Epithelial cell of esophagus (primary cell): ENCODE measurements around the gene CDK5.
"Not testable (repeated sequence)": the region's sequence is repeated elsewhere in the genome, so short reads cannot be mapped to it uniquely, and the experiment has no call there.

ENCODE experiments used
- DNase-seq: peaks from one replicate; pipeline ENCODE4 v3.0.0; 2010; ENCODE audit warnings: low read depth
- H3K4me3 ChIP-seq: 2 replicates; pipeline ENCODE4 v1.5.1; 2011; ENCODE audit warnings: mild to moderate bottlenecking, low read length, control low read depth
- TF ChIP-seq, protein P1 (sequence below): IDR thresholded peaks from 2 replicates; pipeline ENCODE4 v1.5.1; 2011; ENCODE audit warnings: low read depth, mild to moderate bottlenecking, low read length, control low read depth, inconsistent platforms; ENCODE audit not compliant: insufficient read depth; ENCODE audit errors: missing control alignments

Gene CDK5

DNA sequence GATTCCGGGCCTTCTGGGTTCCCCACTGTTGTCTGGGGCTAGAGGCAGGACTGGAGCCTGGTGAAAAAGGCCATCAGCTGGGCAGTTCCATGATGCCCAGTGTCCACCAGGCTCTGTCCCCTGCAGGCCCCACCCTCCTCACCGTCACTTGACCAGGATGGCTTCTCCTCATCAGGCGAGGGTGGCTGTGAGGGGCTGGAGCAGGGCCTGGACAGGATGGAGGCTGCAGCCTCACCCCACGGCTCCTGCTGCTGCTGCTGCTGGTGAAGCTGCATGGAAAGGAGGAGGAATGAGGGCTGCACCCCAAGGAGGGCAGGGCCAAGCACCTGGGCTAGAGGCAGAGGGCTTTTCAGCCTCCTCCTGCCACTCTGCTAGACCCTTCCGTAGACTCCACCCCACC is 41.7 kb downstream of the CDK5 start:
- TF ChIP-seq, protein P1, sequence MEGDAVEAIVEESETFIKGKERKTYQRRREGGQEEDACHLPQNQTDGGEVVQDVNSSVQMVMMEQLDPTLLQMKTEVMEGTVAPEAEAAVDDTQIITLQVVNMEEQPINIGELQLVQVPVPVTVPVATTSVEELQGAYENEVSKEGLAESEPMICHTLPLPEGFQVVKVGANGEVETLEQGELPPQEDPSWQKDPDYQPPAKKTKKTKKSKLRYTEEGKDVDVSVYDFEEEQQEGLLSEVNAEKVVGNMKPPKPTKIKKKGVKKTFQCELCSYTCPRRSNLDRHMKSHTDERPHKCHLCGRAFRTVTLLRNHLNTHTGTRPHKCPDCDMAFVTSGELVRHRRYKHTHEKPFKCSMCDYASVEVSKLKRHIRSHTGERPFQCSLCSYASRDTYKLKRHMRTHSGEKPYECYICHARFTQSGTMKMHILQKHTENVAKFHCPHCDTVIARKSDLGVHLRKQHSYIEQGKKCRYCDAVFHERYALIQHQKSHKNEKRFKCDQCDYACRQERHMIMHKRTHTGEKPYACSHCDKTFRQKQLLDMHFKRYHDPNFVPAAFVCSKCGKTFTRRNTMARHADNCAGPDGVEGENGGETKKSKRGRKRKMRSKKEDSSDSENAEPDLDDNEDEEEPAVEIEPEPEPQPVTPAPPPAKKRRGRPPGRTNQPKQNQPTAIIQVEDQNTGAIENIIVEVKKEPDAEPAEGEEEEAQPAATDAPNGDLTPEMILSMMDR = no peak
- no peak overlapping the region for H3K4me3 ChIP-seq
- no peak for DNase-seq

DNA sequence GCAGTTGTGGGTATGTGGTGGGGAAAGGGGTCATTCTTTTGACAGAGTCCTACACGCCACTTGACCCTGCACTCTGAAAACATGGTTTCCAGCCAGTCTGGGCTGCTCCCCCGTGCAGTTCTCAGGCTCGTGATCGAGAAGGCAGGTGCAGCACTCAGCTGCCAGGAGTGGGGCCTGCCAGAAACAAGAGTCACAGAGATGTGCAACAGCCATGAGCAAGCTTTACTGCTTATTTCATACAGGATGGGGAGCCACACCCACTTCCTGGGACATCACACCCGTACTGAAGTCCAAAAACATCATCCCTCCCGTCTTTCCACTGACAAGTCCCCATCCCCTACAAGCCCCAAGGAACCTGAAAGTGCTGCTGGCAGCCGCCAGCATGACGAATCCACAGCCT is 42.7 kb downstream of the CDK5 start:
- TF ChIP-seq, protein P1 = no peak
- no peak overlapping the region for H3K4me3 ChIP-seq
- peak; percentile 69 for DNase-seq

DNA sequence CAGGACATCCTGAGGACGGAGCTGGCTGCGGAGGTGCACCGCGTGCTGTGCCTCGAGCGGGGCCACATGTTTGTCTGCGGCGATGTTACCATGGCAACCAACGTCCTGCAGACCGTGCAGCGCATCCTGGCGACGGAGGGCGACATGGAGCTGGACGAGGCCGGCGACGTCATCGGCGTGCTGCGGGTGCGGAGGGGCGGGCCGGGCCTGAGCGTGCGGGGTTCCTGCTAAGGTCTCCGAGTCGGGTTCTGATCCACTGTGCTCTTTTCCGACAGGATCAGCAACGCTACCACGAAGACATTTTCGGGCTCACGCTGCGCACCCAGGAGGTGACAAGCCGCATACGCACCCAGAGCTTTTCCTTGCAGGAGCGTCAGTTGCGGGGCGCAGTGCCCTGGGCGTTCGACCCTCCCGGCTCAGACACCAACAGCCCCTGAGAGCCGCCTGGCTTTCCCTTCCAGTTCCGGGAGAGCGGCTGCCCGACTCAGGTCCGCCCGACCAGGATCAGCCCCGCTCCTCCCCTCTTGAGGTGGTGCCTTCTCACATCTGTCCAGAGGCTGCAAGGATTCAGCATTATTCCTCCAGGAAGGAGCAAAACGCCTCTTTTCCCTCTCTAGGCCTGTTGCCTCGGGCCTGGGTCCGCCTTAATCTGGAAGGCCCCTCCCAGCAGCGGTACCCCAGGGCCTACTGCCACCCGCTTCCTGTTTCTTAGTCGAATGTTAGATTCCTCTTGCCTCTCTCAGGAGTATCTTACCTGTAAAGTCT is 43.8 kb downstream of the CDK5 start:
- H3K4me3 ChIP-seq = peak overlapping the region; percentile 28
- DNase-seq = peak; percentile 32
- TF ChIP-seq, protein P1 = peak; percentile 29

DNA sequence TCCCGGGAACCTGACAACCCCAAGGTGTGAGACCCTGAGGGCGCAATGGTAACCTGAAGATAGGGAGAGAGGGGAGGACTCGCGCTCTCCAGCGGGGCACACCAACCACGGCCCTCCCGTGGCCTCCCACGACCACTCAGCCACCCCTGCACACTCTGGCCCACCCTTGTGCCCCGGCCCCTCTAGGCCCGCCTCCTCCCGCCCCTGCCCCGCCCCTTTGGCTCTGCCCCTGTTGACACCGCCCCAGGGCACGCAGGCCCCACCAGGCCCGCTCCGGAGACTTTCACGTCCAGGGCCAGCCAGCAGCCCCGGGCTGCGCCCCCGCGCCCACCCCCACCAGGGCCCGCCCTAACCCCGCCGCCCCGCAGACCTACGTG is 44.4 kb downstream of the CDK5 start:
- no peak overlapping the region for H3K4me3 ChIP-seq
- DNase-seq = no peak
- TF ChIP-seq, protein P1 = no peak

DNA sequence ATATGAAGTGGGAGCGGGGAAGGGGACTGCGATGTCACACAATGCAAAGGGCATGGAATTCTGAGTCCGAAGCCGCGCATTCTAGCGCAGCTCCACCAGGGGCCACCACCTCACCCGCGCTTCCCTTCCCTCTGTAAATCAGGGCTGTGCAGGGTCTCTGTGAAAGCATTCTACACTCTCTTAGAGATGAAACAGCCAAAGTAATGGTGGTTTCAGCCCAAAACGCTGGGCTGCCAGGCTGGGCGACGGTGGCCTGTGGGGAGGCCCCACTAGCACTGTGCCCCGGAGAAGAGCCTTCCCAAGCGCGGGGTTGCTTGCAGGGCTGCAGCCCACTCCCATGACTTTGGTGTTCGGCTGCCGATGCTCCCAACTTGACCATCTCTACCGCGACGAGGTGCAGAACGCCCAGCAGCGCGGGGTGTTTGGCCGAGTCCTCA is 44.8 kb downstream of the CDK5 start:
- TF ChIP-seq, protein P1 = peak; percentile 52
- no peak overlapping the region for H3K4me3 ChIP-seq
- DNase-seq = peak; percentile 38

DNA sequence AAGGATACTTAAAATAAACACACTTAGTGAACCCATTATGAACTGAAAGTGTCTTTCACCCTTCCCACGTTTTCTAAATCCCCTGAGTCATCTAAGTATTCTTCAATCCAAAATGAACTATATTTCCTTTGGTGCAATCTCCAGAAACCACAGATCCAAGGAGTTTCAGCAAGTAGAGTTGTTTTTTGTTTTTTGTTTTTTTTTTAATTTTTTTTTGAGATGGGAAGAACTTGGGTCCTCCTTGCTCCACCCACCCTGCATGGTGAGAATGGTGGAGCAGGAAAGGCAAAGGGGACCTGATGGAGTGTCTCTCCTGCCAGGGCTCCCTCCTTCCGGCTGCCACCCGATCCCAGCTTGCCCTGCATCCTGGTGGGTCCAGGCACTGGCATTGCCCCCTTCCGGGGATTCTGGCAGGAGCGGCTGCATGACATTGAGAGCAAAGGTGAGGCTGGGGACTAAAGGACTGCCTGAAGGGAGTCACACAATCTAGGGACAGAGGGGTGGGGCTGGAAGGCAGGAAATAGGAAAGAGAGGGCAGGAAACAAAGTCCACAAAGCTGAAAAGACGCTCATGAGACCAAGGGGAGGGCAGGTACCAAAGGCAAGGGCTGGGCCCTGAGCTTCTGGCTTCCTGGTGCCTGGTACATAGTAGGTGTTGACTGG is 45.5 kb downstream of the CDK5 start:
- no peak for DNase-seq
- TF ChIP-seq, protein P1 = no peak
- no peak overlapping the region for H3K4me3 ChIP-seq

DNA sequence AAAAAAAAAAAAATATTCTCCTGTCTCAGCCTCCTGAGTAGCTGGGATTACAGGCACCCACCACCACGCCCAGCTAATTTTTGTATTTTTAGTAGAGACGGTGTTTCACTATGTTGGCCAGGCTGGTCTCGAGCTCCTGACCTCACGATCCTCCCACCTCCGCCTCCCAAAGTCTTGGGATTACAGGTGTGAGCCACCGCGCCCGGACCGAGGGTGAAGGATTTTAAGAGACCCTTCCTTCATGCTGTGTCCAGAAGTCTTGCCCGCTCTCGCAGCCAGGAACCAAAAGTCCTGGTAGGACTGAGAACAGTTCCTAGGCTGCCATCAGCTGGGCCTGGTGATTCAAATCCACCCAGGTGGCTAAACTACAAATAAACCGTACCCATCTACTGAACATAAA is 46.1 kb downstream of the CDK5 start:
- not testable (repeated sequence) for H3K4me3 ChIP-seq, DNase-seq
